IPS DF 6.9 (cell line): ENCODE measurements around the gene SMCP.

Experiments
- DNase-seq: peaks from one replicate; pipeline ENCODE4 v3.0.0-alpha.2; 2013; ENCODE audit warnings: low read depth, low spot score
- H3K27ac ChIP-seq: one replicate; pipeline ENCODE4 v1.5.1; 2013; ENCODE audit warnings: low read length, control low read depth
- H3K27me3 ChIP-seq: 2 replicates; pipeline ENCODE4 v1.6.1; 2013; ENCODE audit warnings: mild to moderate bottlenecking, low read length; ENCODE audit not compliant: control insufficient read depth, insufficient read depth
- H3K36me3 ChIP-seq: 2 replicates; pipeline ENCODE4 v1.6.1; 2013; ENCODE audit warnings: low read length; ENCODE audit not compliant: control insufficient read depth, insufficient read depth
- H3K4me1 ChIP-seq: 2 replicates; pipeline ENCODE4 v1.6.1; 2013; ENCODE audit warnings: low read length; ENCODE audit not compliant: control insufficient read depth, insufficient read depth
- H3K4me3 ChIP-seq: 2 replicates; pipeline ENCODE4 v1.5.1; 2013; ENCODE audit warnings: mild to moderate bottlenecking, low read length
- H3K9me3 ChIP-seq: 2 replicates; pipeline ENCODE4 v1.6.1; 2013; ENCODE audit warnings: low read length, inconsistent platforms; ENCODE audit not compliant: control insufficient read depth, insufficient read depth
- WGBS: extraction: QIAGEN DNeasy Blood & Tissue Kit; methylation state at CpG from one replicate; pipeline ENCODE4 v1.1.7; 2013; ENCODE audit warnings: mixed read lengths, missing lambda C conversion rate; ENCODE audit not compliant: insufficient read length, insufficient coverage; 5-methylcytosine and 5-hydroxymethylcytosine counted together

Gene SMCP, protein sequence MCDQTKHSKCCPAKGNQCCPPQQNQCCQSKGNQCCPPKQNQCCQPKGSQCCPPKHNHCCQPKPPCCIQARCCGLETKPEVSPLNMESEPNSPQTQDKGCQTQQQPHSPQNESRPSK

DNA sequence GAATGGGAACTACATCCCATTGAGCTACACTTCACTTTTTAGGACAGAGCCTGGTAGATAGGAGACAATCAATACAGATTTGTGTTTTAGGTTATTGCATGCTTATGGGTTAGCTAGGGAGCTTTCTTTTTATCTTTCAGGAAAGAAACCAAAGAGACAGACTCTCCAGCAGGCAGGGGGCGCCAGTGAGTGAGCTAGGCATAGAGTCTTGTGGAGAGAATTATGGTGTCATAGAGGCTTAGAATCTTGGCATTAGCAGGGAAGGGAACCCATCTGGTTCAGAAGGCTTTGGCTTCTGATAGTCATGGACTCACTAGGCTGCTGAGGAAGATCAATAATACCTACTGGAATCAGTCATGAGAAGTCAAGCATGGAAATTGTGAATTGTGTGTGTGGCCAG is at the start of gene SMCP:
SMCP (plus strand) TSS at position 281 of the 400 bp plus-strand sequence. CDS start 6,101 bp downstream, outside the sequence.
- no peak within 1 kb of the TSS for H3K4me3 ChIP-seq
- no CpG with 5 or more reads among the region's 1 CpG for WGBS
- peak; percentile 22 for DNase-seq
- no peak within 1 kb of the TSS for H3K27ac ChIP-seq
- no peaks in the 10 kb centered on the region for H3K9me3 ChIP-seq
- H3K27me3 ChIP-seq: no peaks in the 10 kb centered on the region
- no peaks in the 10 kb centered on the region for H3K36me3 ChIP-seq
- no peaks in the 10 kb centered on the region for H3K4me1 ChIP-seq

DNA sequence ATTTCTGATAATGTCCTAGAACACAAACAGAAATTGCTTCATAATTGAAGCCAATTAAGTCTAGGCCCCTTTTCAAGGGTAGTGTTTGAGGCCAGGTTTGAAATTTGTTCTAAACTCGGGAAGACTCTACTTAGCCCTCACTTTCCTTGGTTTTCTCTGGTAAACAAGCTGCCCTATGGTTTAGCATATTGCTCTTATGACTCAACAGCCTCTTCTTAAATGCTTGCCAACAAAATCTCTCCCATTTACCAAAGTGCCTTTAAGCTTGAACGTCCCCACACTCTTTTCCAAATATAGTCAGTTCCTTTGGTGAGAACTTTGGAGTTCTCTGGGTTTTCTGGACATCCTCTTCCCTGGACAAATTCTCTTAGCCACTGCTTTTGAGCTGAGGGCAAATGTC is 41.3 kb upstream of the SMCP start:
- Histone ChIP-seq H3K4me3 (no peak overlapping the region), H3K9me3 (peaks cover 4% of the 10 kb centered on the region), H3K27me3 (no peaks in the 10 kb centered on the region), H3K4me1 (no peaks in the 10 kb centered on the region), H3K27ac (no peak overlapping the region), H3K36me3 (no peaks in the 10 kb centered on the region)
- WGBS: no CpG with 5 or more reads among the region's 2 CpGs
- no peak for DNase-seq

DNA sequence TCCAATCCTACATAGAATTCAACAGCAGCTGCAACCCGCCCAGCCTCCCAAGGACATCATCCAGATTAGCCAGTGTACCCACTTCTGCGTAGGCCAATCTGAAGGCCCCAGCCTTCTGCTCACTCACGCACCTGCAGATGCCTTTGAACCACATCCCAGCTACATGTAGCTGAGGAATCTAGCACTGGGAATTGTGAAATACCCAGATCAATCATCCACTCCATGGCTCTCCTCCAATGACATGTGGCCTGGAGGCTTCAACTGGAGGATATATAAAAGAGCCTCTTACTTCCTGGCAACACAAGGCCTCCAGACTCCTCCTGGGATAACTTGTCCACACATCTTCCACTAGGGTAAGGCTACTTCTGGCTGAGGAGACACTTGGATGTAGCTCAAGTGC is 35.6 kb upstream of the SMCP start, which contains the start of gene LCE6A:
LCE6A (plus strand) TSS at position 301 of the 400 bp plus-strand sequence. CDS start 665 bp downstream, outside the sequence.
- Histone ChIP-seq H3K27me3 (no peaks in the 10 kb centered on the region), H3K27ac (no peak within 1 kb of the TSS), H3K9me3 (peaks cover 9% of the 10 kb centered on the region), H3K4me3 (no peak within 1 kb of the TSS), H3K36me3 (no peaks in the 10 kb centered on the region), H3K4me1 (no peaks in the 10 kb centered on the region)
- DNase-seq: no peak
- WGBS: no CpG with 5 or more reads among the region's 3 CpGs

DNA sequence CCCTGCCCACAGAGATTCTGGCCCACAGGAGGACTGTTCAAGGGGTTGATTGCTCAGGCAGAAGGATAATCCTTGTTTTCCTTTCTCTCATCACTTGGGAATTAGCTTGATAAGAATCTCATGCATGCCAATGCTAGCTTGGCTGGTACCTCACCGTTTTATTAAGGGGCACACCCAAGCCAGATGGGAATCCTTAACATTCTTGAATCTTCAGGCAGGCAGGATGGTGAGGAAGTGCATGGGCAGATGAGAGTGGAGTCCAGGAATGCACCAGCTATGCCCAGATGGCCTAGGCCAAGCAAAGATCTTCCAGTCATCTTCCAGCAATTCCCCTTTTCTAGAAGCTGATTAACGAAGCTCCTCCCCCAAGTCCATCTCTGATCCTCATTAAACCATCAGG is 22.5 kb upstream of the SMCP start:
- Histone ChIP-seq H3K9me3 (peaks cover 9% of the 10 kb centered on the region), H3K36me3 (no peaks in the 10 kb centered on the region), H3K27me3 (no peaks in the 10 kb centered on the region), H3K4me1 (no peaks in the 10 kb centered on the region; the same call in 1 of the 2 replicates), H3K4me3 (no peak overlapping the region), H3K27ac (no peak overlapping the region)
- WGBS: no CpG with 5 or more reads among the region's 2 CpGs
- no peak for DNase-seq

DNA sequence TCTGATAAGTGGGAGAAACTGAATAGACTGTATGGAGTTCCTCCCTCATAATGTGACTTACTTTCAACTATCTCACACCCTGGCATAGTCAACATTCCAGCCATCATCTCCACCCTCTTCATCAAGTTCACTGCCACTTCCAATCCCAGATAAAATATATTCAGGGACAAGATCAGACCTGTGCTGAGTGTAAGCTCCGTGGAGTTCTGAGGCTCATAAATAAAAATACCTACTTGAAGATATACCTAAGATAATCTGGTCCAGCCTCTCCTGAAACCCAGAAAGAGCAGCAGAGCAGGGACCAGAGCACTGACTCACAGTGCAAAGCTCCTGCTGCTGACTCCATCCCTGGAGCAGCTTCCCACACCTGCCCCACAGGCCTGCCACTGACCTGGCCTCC is 20.1 kb upstream of the SMCP start:
- no peak for DNase-seq
- H3K9me3 ChIP-seq: peaks cover 7% of the 10 kb centered on the region

DNA sequence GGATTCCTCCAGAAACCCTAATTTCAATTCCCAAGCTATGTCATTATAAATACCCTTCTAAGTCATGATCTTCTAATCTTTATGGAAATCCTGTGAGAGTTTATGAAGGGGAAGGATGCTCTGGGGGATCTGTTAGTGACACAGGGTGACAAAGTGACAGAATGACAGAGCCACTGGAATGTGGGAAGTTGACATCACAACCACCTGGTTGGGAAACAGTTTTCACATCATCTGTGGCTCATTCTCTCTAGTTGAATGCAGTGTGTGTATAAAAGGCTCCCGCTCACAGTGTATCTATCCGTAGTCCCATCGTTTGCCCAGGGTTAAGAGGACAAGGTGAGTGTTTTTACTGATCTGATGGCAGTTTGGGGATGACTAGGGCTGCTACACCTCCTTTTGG is 18.4 kb upstream of the SMCP start, which contains the start of gene LCE7A:
LCE7A (plus strand) TSS at position 301 of the 400 bp plus-strand sequence. CDS start 702 bp downstream, outside the sequence.
- Histone ChIP-seq H3K36me3 (no peaks in the 10 kb centered on the region), H3K4me1 (no peaks in the 10 kb centered on the region; the same call in 1 of the 2 replicates), H3K27ac (no peak within 1 kb of the TSS), H3K9me3 (peaks cover 7% of the 10 kb centered on the region), H3K4me3 (no peak within 1 kb of the TSS), H3K27me3 (no peaks in the 10 kb centered on the region)
- DNase-seq: no peak
- no CpG with 5 or more reads among the region's 3 CpGs for WGBS

More for the DNA sequence above, 20.1 kb upstream of the SMCP start:
- no CpG with 5 or more reads among the region's 1 CpG for WGBS
- Histone ChIP-seq H3K27ac (no peak overlapping the region), H3K36me3 (no peaks in the 10 kb centered on the region), H3K4me3 (no peak overlapping the region), H3K27me3 (no peaks in the 10 kb centered on the region), H3K4me1 (no peaks in the 10 kb centered on the region; the same call in 1 of the 2 replicates)

DNA sequence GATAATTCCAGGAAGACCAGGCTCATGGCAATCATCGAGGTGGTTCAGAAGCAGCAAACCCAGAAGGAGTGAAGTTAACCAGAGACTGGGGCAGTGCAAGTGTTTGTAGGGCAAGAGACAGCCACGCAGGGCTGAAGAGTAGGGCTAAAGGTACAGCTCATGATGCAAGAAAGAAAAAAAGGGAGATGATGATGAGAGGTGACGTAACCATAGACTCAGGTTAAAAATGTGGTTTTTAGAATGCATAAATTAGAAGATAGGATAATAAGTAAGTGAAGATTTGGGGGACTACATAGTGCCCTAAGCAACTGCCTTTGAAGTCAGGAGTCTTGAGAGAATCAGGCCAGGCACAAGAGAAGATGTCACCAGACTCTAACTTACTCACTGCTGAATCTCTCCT is 18.0 kb upstream of the SMCP start:
- DNase-seq: no peak
- no peak overlapping the region for H3K27ac ChIP-seq
- H3K36me3 ChIP-seq: no peaks in the 10 kb centered on the region
- 100% methylated on average over 1 of the region's 3 CpGs for WGBS
- peaks cover 6% of the 10 kb centered on the region for H3K9me3 ChIP-seq
- H3K4me3 ChIP-seq: no peak overlapping the region
- no peaks in the 10 kb centered on the region for H3K27me3 ChIP-seq
- H3K4me1 ChIP-seq: no peaks in the 10 kb centered on the region; the same call in 1 of the 2 replicates

DNA sequence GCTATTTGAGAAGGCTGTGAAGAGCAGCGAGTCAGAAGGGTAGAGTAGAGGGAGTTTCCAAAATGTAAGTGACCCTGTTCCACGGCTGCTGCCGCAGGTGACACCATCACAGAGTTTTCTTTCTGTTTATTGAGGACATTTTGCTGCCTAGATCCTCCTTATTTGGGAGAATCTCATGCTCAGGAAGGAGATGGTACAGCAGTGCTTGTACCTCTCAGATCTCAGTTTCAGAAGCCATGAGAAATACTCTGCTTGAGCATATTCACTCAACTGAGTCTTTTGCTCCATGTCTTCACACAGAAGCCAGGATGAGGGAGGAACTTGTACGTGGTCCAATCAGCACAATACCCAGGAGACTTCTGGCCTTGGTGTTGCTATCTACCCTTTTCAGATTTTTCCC is 16.7 kb upstream of the SMCP start:
- no peaks in the 10 kb centered on the region for H3K36me3 ChIP-seq
- no CpG with 5 or more reads among the region's 4 CpGs for WGBS
- H3K4me3 ChIP-seq: no peak overlapping the region
- no peak for DNase-seq
- H3K27me3 ChIP-seq: no peaks in the 10 kb centered on the region
- no peak overlapping the region for H3K27ac ChIP-seq
- H3K9me3 ChIP-seq: peaks cover 6% of the 10 kb centered on the region
- H3K4me1 ChIP-seq: no peaks in the 10 kb centered on the region; the same call in 1 of the 2 replicates

DNA sequence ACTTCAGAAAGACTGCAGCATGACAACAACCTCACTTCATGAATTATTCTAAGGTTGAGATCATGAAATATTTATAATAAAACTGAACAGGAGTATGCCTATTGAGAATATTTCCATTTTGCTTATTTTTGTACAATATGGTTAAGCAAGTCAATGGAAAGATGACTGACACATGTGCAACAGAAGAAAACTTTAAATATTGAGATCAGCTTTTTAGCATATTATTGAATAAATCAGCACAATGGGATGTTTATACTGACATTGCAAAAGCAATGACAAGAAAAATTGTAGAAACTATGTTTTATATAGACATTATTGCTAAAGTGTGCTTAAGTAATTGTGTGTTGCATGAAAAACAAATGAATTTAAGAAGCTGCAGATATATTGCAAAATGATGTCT is 13.7 kb upstream of the SMCP start:
- H3K4me3 ChIP-seq: no peak overlapping the region

DNA sequence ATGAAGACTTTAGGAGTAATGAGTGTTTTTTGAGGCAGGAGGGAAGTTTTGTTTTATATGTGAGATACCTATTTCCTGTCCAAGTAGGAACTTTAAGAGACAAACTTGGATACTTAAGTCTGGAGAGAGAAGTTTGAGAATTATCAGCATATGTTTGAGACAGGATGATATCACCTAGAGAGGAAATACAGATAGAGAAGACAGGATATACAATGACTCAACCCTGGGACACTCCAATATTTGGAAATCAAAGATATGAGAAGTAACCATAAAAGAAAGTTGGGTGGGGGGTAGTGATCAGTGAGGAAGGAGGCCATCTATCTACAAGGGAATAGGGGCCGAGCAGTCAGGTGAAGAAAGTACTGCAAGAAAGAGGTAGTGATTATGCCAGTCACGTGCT is 11.8 kb upstream of the SMCP start:
- WGBS: no CpG with 5 or more reads among the region's 2 CpGs
- no peaks in the 10 kb centered on the region for H3K4me1 ChIP-seq
- no peaks in the 10 kb centered on the region for H3K27me3 ChIP-seq
- H3K9me3 ChIP-seq: no peaks in the 10 kb centered on the region
- no peak for DNase-seq
- H3K36me3 ChIP-seq: no peaks in the 10 kb centered on the region
- H3K4me3 ChIP-seq: no peak overlapping the region
- H3K27ac ChIP-seq: no peak overlapping the region

More for the DNA sequence above, 13.7 kb upstream of the SMCP start:
- H3K27me3 ChIP-seq: no peaks in the 10 kb centered on the region
- no peak for DNase-seq
- no peaks in the 10 kb centered on the region for H3K36me3 ChIP-seq
- H3K9me3 ChIP-seq: peaks cover 1% of the 10 kb centered on the region; the same call in 1 of the 2 replicates
- no peak overlapping the region for H3K27ac ChIP-seq
- H3K4me1 ChIP-seq: no peaks in the 10 kb centered on the region; the same call in 1 of the 2 replicates

DNA sequence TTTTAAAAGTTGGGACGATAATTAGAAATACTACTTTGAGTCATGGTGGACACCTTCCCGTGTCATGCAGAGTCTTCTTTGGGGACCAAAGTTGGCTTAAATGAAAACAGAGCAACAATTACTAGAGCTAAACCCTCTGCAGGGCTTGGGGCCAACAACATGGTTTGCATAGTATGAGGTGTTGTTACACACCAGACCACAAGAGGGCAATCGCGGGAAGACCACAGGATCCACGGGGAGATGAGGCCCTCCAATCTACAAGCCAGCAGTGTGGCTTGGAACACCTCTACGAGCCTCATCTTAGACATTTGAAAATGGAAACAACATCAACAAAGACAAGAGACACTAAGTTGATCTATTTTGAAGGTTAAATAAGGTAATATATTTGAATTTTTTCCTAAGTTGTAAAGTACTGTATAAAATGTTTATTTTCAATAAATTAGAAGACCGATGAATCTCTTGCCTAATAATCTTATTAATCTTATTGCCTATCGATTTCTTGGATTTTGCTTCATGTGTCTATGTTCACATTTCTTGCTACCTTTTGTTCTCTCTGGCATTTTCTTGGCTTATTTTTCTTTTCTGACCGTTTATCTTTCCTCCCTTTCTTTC is 8.2 kb upstream of the SMCP start:
- WGBS: no CpG with 5 or more reads among the region's 9 CpGs
- H3K36me3 ChIP-seq: no peaks in the 10 kb centered on the region
- H3K27ac ChIP-seq: no peak overlapping the region
- H3K9me3 ChIP-seq: no peaks in the 10 kb centered on the region
- no peak overlapping the region for H3K4me3 ChIP-seq
- H3K27me3 ChIP-seq: no peaks in the 10 kb centered on the region
- H3K4me1 ChIP-seq: no peaks in the 10 kb centered on the region
- DNase-seq: peak; percentile 61
